GM10847 (cell line): ENCODE results near the gene ABCA2.

Experiments used
- POLR2A ChIP-seq: IDR thresholded peaks from 2 replicates; pipeline ENCODE4 v1.6.1; 2011; ENCODE audit not compliant: insufficient read length; ENCODE audit errors: extremely low read depth

ABCA2 gene

GRCh38 chr9:137067860-137068538 lies 40.0 kb upstream of the ABCA2 start:
- no peak for TF ChIP-seq POLR2A

DNA sequence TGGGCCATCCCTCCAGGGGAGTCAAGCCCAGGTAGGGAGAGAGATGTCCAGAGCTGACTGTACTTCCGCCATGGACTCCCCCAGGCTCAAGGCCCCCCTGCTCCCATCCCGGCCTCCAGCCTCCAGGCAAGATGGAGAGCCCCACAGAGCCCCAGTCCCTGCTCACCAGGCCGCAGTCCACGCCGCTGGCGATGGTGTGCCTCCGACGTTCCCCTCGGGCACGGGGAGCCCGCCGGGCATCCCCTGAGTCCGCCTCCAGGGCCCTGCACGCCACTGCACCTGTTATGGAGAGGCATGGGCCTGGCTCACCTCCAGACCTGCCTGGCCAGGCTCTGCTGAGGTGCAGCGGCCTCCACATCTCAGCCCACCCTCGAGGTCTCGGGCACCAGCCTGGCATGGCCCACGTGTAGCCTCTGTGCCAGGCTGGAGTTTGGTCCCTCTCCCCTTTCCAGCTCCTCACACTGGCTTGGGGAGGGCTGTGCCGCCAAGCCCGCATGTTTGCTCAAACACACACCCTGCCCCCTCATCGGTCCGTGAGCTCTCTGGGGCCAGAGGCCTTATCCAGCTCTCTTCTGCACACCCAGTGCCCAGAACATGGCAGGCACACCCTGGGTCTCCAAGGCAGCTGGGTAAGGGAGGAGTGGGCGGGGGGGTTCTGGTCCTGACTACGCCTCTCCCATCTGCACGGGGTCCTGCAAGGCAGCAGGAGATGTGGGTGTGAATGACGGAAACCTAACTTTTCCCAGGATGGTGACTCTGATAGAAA lies 38.2 kb upstream of the ABCA2 start:
- no peak for TF ChIP-seq POLR2A

DNA sequence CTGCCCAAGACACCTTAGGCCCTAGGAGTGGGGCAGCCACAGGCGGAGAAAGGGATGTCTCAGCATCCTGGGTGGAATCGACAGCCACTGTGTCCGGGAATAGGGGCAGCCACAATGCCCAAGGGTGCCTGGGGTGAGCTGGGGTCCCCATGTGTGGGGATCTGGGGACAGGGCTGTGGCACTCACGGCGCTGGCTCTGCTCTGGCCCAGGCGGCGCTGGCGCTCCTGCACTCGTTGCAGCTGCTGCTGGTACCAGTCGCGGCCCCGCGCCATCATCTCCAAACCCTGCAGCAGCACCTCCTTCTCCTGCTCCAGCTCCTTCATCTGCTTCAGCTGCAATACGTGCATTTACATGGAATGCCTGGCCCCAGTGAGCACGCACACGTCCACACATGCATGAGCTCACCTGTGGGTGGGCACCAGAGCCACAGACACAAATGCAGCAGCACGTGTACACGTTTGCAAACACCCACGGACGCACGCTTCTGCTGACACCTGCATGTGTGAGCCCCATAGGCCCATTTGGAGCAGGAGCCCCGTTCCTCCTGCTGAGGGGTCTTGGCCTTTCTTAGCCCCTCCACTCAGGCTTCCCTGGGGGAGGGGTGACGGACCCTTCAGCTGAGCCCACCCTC lies 37.4 kb upstream of the ABCA2 start:
- no peak for TF ChIP-seq POLR2A

DNA sequence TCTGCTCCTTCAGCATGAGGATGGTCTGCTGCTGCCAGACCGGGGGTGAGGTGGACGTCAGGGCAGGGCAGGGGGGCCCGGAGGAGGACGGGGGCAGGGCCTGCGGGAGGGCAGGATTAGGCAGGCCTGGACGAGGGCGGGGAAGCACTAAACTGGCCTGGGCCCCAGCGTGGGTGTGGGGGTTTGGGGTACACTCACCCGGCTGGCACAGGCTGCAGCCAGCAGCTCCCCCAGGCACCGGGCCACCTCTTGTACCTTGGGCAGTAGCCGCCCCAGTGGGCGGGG lies 36.8 kb upstream of the ABCA2 start:
- no peak for TF ChIP-seq POLR2A

DNA sequence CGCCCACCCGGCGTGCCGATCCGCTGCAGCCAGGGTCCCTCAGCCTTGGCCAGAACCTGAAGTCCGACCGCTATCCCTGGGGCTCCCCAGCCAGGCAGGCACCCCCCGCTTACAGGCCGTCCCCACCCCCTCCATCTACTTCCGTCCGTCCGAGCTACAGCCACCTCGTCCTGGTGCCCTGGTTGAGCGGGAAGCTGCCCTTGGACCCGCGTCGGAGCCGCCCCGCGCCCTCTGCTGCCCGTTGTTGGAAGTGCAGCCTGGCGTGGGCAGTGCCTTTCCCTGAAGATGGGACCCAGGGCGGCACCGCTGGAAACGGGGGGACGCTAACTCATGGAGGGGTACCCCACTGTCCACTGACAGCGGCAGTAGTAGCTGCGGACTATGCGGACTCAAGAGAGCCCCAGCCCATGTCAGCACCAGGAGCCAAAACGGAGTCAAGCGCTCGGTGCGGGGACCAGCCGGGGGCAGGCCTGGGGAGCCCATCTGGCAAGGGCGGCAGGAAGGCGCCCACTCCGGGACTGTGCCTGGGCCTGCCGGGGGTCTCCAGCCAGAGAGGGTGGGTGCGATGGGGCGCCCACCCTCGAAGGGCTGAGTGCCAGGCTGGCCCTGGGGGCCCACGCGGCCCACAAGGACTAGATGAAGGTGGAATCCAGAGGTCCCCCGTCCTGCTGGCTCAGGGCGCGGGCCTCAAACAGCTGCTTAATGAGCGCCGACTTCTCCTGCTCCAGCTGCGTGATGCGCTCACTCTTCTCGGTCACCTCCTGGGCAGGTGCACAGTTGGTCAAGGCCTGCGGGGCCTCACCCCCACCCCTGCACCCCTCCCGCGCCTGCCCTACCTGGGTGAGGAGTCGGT lies 36.2 kb upstream of the ABCA2 start:
- no peak for TF ChIP-seq POLR2A

GRCh38 chr9:137063311-137064026 lies 35.4 kb upstream of the ABCA2 start:
- no peak for TF ChIP-seq POLR2A

GRCh38 chr9:137062384-137062783 lies 34.3 kb upstream of the ABCA2 start:
- no peak for TF ChIP-seq POLR2A

DNA sequence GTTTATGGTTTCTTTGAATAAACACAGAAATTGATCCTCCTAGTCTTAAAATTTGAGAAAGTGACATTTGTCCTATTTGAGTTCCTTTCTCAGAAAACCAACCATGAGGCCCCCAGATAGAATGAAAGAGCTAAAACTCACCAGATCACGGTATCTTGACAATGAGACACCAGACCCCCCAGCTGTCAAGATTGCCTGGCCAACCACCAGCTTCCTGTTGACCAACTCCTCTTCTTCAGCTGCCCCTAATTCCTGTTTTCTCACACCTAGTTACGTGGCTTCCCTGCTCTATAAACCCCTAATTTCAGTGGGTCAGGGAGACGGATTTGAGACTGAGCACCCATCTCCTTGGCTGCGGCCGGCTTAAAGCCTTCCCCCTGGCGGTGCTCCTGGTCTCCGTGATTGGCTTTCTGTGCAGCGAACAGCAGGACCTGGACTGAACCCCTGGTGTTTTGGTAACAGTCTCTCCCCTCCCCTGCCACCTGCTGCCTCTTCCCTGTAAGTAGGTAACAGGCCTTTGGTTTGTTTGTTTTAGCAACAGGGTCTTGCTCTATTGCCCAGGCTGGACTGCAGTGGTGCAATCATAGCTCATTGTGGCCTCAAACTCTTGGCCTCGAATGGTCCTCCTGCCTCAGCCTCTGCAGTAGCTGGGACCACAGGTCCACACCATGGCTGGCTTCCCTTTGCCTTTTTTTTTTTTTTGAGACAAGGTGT lies 30.6 kb upstream of the ABCA2 start:
- no peak for TF ChIP-seq POLR2A

DNA sequence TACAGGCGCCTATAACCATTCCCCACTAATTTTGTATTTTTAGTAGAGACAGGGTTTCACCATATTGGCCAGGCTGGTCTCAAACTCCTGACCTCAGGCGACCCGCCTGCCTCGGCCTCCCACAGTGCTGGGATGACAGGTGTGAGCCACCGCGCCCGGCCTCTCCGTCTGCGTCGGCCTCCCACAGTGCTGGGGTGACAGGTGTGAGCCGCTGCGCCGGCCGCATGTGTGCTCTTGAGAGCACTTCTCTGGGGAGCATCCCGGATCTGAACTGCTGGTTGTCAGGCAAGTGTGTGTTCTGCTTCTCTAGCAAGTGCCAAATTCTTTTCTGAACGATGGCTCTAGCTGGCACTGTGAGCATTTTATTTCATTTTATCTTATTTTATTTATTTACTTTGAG lies 29.5 kb upstream of the ABCA2 start:
- no peak for TF ChIP-seq POLR2A

DNA sequence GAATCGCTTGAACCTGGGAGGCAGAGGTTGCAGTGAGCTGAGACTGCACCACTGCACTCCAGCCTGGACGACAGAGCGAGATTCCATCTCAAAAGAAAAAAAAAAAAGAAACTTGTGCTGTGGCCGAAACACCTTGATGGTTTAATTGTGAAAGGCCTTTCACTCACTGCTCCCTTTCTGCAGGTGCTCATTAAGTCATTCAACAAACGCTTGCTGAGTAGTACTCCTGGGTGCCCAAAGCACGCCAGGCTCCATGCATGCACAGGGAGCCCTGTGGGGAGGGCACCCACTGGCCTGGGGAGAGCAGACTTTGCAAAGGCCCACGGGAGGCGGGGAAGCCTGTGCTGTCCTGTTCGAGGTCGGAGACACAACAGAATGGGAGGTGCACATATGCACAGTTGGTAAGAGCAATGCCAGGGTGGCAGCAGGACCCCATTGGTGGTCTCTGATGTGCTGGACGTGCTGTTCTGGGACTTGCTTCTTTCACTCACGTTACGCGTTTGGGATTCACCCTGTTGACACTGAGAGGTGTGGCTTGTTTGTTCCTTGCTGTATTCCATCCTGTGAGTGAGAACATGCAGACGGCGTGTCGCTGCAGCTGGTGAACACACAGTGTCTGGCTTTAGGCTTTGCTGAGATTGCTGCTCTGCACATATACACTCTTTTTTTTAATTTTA lies 28.8 kb upstream of the ABCA2 start:
- TF ChIP-seq POLR2A = no peak

- TF ChIP-seq POLR2A = no peak
These were observed 27.6 kb upstream of the ABCA2 start for GRCh38 chr9:137055385-137056364.

- no peak for TF ChIP-seq POLR2A
These were observed 26.9 kb upstream of the ABCA2 start for GRCh38 chr9:137054932-137055384.
